BE2C (cell line): ENCODE data around the gene FMNL2.
A peak's percentile ranks its signal among the peaks of the same experiment; 100 is the strongest.

Source experiments
- DNase-seq: peaks from one replicate; pipeline ENCODE4 v3.0.0-alpha.2; 2020
- H3K27me3 ChIP-seq: fragments of 250-450 bp; sonication (Bioruptor Pico); 2 replicates; pipeline ENCODE4 v1.5.1; 2020; ENCODE audit warnings: mild to moderate bottlenecking
- H3K36me3 ChIP-seq: fragments of 250-450 bp; sonication (Bioruptor Pico); 2 replicates; pipeline ENCODE4 v1.5.1; 2020; ENCODE audit warnings: mild to moderate bottlenecking
- H3K4me1 ChIP-seq: fragments of 250-450 bp; sonication (Bioruptor Pico); 2 replicates; pipeline ENCODE4 v1.5.1; 2020
- H3K4me3 ChIP-seq: 2 replicates; pipeline ENCODE4 v1.5.1; 2011; ENCODE audit warnings: low read depth, low read length
- H3K9me3 ChIP-seq: fragments of 250-450 bp; sonication (Bioruptor Pico); 2 replicates; pipeline ENCODE4 v1.5.1; 2020
- CTCF ChIP-seq: IDR thresholded peaks from 2 replicates; pipeline ENCODE4 v1.5.1; 2012; ENCODE audit warnings: mild to moderate bottlenecking, low read depth, low read length

The FMNL2 gene

GRCh38 chr2:152509772-152510491 is 175.0 kb downstream of the FMNL2 start:
- DNase-seq = no peak
- Histone ChIP-seq H3K4me3 (no peak overlapping the region), H3K9me3 (no peaks in the 10 kb centered on the region), H3K36me3 (no peaks in the 10 kb centered on the region), H3K27me3 (no peaks in the 10 kb centered on the region), H3K4me1 (no peaks in the 10 kb centered on the region; the same call in 1 of the 2 replicates)
- no peak for TF ChIP-seq CTCF

GRCh38 chr2:152510621-152511020 is 175.6 kb downstream of the FMNL2 start:
- Histone ChIP-seq H3K4me3 (no peak overlapping the region), H3K4me1 (no peaks in the 10 kb centered on the region; the same call in 1 of the 2 replicates), H3K9me3 (no peaks in the 10 kb centered on the region), H3K36me3 (no peaks in the 10 kb centered on the region), H3K27me3 (no peaks in the 10 kb centered on the region)
- TF ChIP-seq CTCF = no peak
- DNase-seq = no peak

- DNase-seq = no peak
- Histone ChIP-seq H3K4me1 (no peaks in the 10 kb centered on the region; the same call in 1 of the 2 replicates), H3K36me3 (no peaks in the 10 kb centered on the region), H3K9me3 (no peaks in the 10 kb centered on the region), H3K27me3 (no peaks in the 10 kb centered on the region), H3K4me3 (no peak overlapping the region)
- no peak for TF ChIP-seq CTCF
Measured at GRCh38 chr2:152511981-152512380, 177.0 kb downstream of the FMNL2 start.

GRCh38 chr2:152513029-152513428 is 178.1 kb downstream of the FMNL2 start:
- DNase-seq = no peak
- Histone ChIP-seq H3K36me3 (no peaks in the 10 kb centered on the region), H3K9me3 (no peaks in the 10 kb centered on the region), H3K4me1 (no peaks in the 10 kb centered on the region; the same call in 1 of the 2 replicates), H3K4me3 (no peak overlapping the region), H3K27me3 (no peaks in the 10 kb centered on the region)
- no peak for TF ChIP-seq CTCF

- Histone ChIP-seq H3K4me1 (no peaks in the 10 kb centered on the region; the same call in 1 of the 2 replicates), H3K27me3 (no peaks in the 10 kb centered on the region), H3K9me3 (no peaks in the 10 kb centered on the region), H3K4me3 (no peak overlapping the region), H3K36me3 (no peaks in the 10 kb centered on the region)
- peak; percentile 48 for DNase-seq
- no peak for TF ChIP-seq CTCF
Measured at GRCh38 chr2:152513681-152514080, 178.7 kb downstream of the FMNL2 start.

GRCh38 chr2:152518034-152518433 is 183.1 kb downstream of the FMNL2 start:
- Histone ChIP-seq H3K27me3 (no peaks in the 10 kb centered on the region), H3K9me3 (no peaks in the 10 kb centered on the region), H3K4me1 (no peaks in the 10 kb centered on the region; the same call in 1 of the 2 replicates), H3K4me3 (no peak overlapping the region), H3K36me3 (no peaks in the 10 kb centered on the region)
- DNase-seq = no peak
- TF ChIP-seq CTCF = no peak
